AML-193 (cell line): ENCODE data around the gene ARAP3.

Experiments used
- DNase-seq, 2 experiments: peaks; one replicate each; lab custom pipeline; 2025; lab: John Stamatoyannopoulos, UW

Gene ARAP3

DNA sequence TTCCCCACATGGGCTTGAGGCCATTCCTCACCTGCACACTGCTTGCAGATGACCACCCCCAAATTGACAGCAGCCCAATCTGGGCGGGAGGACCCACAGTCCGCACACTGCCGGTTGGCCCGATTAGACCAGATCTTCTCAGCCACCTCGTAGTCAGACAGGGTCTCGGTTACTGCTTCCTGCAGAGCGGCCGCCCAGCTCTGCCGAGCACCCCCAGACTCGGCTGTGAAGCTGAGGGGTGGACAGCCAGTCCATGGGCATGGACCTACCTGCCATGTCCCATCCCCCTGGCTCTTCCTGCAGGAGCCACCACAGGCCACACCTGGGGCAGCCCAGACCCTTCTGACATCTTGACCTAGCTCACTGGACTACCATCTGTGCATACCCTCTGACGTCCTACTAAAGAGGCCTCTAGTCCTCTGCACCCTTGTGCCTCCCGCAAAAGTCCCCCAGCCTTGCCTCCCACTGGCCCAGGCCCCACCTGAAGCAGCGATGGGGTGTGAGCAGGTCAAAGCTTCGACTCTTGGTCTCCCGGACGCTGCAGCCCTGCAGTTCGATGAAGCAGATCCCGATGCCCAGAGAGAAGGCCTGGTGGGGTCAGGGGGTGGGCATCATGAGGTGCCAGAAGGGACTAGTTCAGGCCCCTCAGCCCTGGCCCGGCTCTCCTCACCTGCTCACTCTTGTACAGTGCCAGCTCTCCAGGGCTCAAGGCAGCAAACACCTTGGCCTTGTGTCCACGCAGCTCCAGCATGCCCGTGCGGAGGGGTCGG, 9.8 kb downstream of the ARAP3 start:
- DNase-seq, result no peak

DNA sequence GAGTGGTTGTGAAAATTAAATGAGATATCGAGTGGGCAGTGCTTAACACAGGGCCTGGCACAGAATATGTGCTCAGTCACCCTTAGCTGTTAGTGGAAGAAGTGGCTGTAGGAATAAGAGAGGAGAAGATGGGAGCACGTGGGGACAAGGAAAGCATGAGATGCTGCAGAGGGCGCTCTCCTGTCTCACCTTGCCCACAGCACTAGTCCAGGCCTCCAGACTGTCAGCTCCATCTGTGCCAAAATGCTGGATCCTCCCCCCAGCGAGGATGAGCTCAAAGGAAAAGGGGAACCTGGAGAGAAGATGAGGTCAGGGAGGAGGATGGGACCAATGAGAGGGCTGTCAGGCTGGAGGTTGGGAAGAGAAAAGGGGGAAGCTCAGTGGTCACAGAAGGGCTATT, 12.5 kb downstream of the ARAP3 start:
- no peak for DNase-seq

DNA sequence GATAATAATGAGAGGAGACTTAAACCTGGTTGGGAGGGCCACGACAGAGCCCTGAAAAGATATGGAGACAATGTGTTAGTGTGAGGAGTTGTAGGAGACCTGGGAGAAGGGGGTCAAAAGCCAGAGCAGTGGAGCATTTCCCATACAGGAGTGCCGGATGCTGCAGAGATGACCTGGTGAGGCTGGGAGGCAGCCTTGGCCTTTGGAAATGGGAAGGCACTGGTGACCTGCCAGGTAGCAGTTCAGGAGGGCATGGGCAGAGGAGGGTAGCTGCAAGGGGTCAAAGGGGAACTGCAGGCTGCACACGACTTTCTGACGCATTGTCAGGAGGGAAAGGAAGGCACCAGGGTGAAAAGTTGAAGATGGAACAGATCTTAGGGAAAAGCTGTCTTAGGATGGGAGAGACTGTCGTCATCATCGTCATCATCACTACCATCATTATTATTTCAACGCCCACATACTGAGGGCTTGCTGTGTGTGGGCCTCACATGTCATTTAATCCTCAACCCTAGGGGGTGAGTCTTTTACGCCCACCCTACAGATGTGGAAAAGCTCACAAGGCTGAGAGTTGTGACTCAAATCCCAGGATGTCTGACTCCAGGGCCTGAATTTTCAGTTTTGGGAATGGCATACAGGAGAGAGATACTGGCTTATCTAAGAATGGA, 13.3 kb downstream of the ARAP3 start:
- DNase-seq, result no peak

DNA sequence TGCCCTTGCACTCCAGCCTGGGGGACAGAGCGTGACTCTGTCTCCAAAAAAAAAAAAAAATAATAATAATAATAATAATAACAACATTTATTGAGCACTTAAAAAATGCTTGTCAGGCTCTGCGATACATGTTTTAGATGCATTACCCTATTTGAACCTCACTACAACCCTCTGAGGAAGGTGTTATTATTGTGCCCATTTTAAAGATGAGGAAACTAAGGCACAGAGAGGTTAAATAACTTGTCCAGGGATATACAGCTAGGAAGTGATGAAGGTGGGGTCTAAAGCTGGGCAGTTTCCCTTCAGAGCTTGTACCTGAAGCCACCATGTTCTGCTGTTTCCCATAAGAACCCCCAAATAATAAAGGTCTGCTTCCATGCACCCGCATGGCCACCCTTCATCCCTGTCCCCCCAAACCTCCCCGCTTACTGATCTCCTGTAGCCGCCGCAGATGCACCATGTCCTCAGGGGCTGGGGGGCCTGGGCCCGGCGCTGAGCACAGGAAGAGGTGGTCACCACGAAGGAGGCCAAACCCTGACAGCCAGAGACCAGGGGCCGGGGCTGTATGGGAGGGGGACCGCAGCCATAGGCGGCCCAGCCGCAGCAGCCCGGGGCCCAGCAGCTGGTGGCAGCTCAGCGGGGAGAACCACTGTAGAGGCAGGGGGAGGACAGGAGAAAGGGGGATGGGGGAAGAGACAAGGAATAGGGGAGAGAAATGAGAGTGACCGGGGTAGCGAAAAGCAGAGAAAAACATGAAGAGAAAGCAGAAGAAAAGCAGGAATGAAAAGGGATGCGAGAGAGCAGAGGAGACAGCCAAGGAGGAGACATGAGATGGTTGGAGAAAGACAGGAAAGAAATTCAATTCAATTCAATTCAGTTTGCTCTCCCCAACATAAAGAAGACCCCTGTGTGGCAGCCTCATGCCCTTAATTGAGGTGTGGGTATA, 15.8 kb downstream of the ARAP3 start:
- no peak for DNase-seq

GRCh38 chr5:141664733-141665461, 17.1 kb downstream of the ARAP3 start:
- DNase-seq, result peak; percentile 66 to 69

- DNase-seq, result no peak
Observed at GRCh38 chr5:141663506-141663905, 18.5 kb downstream of the ARAP3 start.

DNA sequence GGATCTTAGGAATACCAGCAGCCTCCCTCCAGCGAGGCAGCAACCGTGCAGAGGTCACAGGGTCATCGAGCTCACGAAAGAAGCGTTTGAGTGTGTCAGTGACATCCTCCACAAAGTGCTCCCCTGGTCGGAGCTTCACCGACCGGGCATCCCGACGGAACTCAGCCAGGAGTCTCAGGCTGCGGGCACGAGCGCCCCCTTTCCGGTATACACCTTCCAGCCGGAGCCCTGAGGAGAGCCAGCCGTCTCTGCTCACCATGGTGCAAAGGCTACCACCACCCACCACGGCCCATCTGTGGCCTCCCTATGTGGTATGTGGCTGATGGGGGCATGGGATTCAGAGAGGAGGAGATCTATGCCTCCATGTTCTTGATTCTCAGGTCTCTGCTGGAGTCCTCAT, 20.0 kb downstream of the ARAP3 start:
- no peak for DNase-seq

GRCh38 chr5:141657937-141658545, 24.0 kb downstream of the ARAP3 start:
- no peak for DNase-seq

- DNase-seq, result no peak
Observed at GRCh38 chr5:141657404-141657803, 24.6 kb downstream of the ARAP3 start.

DNA sequence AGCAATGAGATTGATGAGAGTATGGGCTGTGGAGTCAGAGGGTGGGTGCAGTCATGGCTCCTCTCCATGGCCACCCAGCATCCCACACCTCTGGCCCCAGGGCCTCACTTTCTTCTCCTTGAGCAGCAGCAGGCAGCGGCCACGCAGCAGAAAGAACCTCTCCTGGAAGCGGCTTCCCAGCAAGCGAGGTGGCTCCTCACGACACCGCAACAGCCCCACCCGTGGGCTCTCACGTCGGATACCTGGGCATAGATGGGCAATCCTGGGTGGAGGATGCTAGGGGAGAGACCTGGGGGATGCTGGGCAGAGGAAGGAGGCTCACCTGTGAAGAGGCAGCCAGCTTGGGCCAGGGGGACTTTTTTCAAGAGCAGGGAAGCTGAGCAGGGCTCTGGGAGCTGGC, 25.6 kb downstream of the ARAP3 start:
- DNase-seq, result no peak

DNA sequence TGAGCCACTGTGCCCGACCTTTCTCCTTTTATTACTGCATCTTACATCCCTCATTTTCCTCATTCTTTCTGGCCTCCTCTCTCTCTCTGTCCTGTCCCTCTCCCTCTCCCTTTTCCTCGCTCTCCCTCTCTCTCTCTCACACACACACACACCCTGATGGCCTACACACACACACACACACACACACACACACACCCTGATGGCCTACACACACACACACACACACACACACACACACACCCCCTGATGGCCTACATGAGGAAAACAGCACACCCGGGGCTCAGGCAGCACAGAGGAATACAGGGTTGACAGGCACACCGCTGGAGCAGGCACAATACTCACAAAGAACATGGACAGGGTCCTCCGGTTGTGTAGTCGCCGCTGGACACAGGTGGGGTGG, 27.0 kb downstream of the ARAP3 start:
- DNase-seq, result no peak

DNA sequence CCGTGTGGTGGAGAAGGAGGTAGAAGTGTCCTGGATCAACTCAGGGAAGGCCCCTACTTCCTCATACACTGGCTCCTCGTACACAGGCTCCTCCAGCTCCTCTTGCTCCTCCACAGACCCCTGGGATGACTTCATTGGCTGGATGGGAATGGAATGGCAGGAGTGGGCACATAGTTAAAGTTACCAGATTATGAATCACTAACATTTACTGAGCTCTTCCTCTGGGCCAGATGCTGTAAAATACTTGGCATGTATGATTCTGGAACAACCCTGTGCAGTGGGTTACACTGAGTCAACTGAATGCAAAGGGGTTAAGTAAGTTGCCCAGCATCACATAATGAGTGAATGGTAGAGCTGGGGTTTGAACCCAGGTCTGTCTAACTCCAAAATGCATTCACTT, 27.7 kb downstream of the ARAP3 start:
- no peak for DNase-seq

GRCh38 chr5:141651728-141652105, 30.3 kb downstream of the ARAP3 start:
- no peak for DNase-seq

- DNase-seq, result peak; percentile 66 to 77
Observed at GRCh38 chr5:141650851-141651727, 30.9 kb downstream of the ARAP3 start, which contains the start of gene FCHSD1. FCHSD1 (minus strand) TSS chr5:141651418; CDS start chr5:141651368, 50 bp downstream.

DNA sequence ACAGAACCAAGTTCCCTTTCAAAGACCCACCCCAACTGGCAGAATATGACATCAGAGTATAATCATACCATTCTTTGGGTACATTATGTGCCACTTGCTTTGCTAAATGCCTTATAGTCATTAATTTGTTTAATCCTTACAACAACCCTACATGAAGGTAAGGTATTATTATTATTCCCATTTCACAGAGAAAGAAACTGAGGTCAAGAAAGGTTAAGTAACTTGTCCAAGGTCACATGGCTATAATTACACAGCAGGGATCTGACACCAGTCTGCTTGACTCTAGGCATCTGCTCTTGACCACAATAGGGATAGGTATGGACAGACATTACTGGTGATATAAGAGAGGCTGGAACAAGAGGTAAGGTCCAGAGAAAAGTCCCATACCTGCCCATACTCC, 32.1 kb downstream of the ARAP3 start:
- no peak for DNase-seq

DNA sequence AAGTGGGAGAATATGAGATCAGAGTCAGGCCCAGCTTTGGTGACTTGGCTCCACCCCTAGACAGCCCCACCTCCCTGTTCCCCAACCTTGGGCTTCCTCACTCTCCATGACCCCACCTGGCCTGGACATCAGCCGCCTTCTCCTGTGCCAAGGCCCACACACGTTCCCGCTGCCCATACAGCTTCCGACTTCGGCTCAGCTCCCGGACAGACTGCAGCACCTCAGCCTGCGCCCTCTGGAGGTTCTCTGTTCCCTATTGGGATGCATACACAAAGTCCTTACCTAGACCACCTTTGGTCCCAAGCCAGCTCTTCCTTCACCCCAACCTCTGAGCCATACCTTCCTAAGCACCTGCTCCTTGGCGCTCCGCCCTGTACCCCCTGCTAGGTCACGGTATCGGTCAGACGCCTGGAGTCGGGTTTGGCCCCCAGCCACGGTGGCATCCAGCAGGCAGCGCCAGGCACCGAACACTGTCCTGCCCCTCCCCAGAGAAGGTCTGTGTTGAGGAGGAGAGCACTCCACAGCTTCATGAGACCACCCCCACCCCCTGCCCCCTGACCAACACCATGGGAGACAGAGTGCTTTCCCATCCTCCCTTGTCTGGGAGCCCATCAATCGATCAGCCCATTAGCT, 32.9 kb downstream of the ARAP3 start:
- no peak for DNase-seq

GRCh38 chr5:141647851-141648250, 34.2 kb downstream of the ARAP3 start:
- DNase-seq, result no peak

GRCh38 chr5:141647242-141647641, 34.8 kb downstream of the ARAP3 start:
- DNase-seq, result no peak

GRCh38 chr5:141646026-141646425, 36.0 kb downstream of the ARAP3 start:
- DNase-seq, result no peak
